Astrocyte (in vitro differentiated cells and primary cell): Measurements from ENCODE around the gene SLC15A5.

ENCODE experiments used
- EZH2 ChIP-seq: IDR thresholded peaks from 2 replicates; pipeline ENCODE4 v1.6.1; 2012; ENCODE audit warnings: mild to moderate bottlenecking, low read length, inconsistent platforms; ENCODE audit not compliant: insufficient read depth
- TF ChIP-seq, protein P1 (sequence below): IDR thresholded peaks from 2 replicates; pipeline ENCODE4 v1.5.1; 2011; ENCODE audit warnings: low read depth, mild to moderate bottlenecking, inconsistent platforms, low read length, moderate library complexity; ENCODE audit not compliant: insufficient read depth

DNA sequence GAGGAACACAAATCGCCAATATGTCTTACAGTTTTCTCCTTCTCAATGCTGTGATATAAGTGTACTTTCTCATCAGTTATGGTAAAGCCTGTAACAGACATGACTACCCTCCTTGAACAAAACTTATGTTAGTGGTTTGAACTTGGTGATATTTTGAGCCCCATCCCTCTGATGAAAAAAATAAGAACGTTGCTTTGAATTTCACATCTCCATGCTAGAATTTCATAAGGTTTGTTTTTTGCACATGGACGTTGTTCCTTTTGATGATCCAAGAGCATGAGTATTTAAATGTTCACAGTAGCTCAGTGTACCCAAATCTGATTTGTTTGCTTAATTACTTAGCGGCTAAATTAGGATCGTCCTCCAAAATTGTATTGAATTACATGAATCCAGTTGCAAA is at the start of gene SLC15A5:
- TF ChIP-seq, protein P1, sequence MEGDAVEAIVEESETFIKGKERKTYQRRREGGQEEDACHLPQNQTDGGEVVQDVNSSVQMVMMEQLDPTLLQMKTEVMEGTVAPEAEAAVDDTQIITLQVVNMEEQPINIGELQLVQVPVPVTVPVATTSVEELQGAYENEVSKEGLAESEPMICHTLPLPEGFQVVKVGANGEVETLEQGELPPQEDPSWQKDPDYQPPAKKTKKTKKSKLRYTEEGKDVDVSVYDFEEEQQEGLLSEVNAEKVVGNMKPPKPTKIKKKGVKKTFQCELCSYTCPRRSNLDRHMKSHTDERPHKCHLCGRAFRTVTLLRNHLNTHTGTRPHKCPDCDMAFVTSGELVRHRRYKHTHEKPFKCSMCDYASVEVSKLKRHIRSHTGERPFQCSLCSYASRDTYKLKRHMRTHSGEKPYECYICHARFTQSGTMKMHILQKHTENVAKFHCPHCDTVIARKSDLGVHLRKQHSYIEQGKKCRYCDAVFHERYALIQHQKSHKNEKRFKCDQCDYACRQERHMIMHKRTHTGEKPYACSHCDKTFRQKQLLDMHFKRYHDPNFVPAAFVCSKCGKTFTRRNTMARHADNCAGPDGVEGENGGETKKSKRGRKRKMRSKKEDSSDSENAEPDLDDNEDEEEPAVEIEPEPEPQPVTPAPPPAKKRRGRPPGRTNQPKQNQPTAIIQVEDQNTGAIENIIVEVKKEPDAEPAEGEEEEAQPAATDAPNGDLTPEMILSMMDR = no peak
- no peak for TF ChIP-seq EZH2
